OCI-LY3 (cell line): Measurements from ENCODE around the gene MTMR8.
"Not testable (repeated sequence)": the region's sequence is repeated elsewhere in the genome, so short reads cannot be mapped to it uniquely, and the experiment has no call there.

Experiments used
- H2AFZ ChIP-seq: fragments of 200-600, 300-600 bp; shearing (Covaris generic); 2 replicates; pipeline ENCODE4 v1.6.0; 2014; ENCODE audit warnings: antibody characterized with exemption, low read depth, low read length
- H3K27ac ChIP-seq: fragments of 200-600, 300-600 bp; sonication (generic); 2 replicates; pipeline ENCODE4 v1.5.1; 2014; ENCODE audit warnings: mild to moderate bottlenecking, low read length, moderate library complexity, mixed read lengths
- H3K27me3 ChIP-seq: fragments of 200-600, 300-600 bp; sonication (generic); 2 replicates; pipeline ENCODE4 v1.6.1; 2014; ENCODE audit warnings: low read depth, low read length, mixed read lengths
- H3K36me3 ChIP-seq: fragments of 200-600, 300-600 bp; sonication (generic); replicated peaks from 2 replicates; pipeline ENCODE3; 2014; ENCODE audit warnings: low read depth, low read length, mixed read lengths
- H3K4me1 ChIP-seq: fragments of 300-600, 200-600 bp; sonication (generic); 2 replicates; pipeline ENCODE4 v1.6.1; 2014; ENCODE audit warnings: low read length, mixed read lengths
- H3K4me2 ChIP-seq: fragments of 200-600, 300-600 bp; sonication (generic); 2 replicates; pipeline ENCODE4 v1.6.1; 2014; ENCODE audit warnings: low read length, mixed read lengths
- H3K4me3 ChIP-seq: fragments of 300-600, 200-600 bp; sonication (generic); 2 replicates; pipeline ENCODE4 v1.5.1; 2014; ENCODE audit warnings: antibody characterized with exemption, mild to moderate bottlenecking, low read length, moderate library complexity
- H3K79me2 ChIP-seq: fragments of 300-600, 200-600 bp; shearing (Covaris generic); 2 replicates; pipeline ENCODE4 v1.6.1; 2014; ENCODE audit warnings: mild to moderate bottlenecking, low read length, mixed read lengths
- H3K9ac ChIP-seq: fragments of 300-600, 200-600 bp; shearing (Covaris generic); 2 replicates; pipeline ENCODE4 v1.6.0; 2014; ENCODE audit warnings: mild to moderate bottlenecking, low read length, moderate library complexity
- H3K9me3 ChIP-seq: fragments of 200-600, 300-600 bp; shearing (Covaris generic); 2 replicates; pipeline ENCODE4 v1.6.1; 2014; ENCODE audit warnings: low read length, mixed read lengths; ENCODE audit not compliant: insufficient read depth
- H4K20me1 ChIP-seq: fragments of 200-600, 300-600 bp; sonication (generic); 2 replicates; pipeline ENCODE4 v1.6.1; 2016; ENCODE audit warnings: low read length, mixed read lengths; ENCODE audit not compliant: insufficient read depth
- EZH2phosphoT487 ChIP-seq: fragments of 200-600 bp; shearing (Covaris generic); IDR thresholded peaks from 2 replicates; pipeline ENCODE4 v1.6.1; 2018; ENCODE audit warnings: antibody characterized with exemption, mixed run types, low read depth
- TF ChIP-seq, protein P1 (sequence below): fragments of 200-600, 300-600 bp; sonication (generic); IDR thresholded peaks from 2 replicates; pipeline ENCODE4 v1.5.1; 2014; ENCODE audit warnings: antibody characterized with exemption, low read length, low read depth

Gene MTMR8

DNA sequence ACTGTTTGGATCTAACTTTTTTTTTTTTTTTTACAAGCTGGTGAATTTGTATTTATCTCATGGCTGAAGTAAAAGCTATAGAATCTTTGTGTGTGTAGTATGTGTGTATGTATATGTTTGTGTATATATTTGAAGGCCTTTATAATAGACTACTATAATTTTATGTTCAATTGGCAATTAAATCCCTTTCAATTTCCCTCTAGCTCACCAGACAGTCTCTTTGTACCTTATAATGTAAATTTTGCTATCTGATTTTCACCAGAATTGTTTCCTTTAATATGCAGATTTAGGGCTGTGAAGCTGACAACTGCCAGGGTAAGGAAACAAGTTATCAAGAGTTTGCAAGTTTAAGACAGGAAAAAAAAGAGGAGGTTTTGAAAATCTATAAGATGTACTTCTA lies 33.1 kb upstream of the MTMR8 start:
- Histone ChIP-seq H3K4me2 (no peak overlapping the region), H3K36me3 (no peaks in the 10 kb centered on the region), H3K4me1 (peaks cover 14% of the 10 kb centered on the region), H3K9me3 (no peaks in the 10 kb centered on the region), H2AFZ (0 out of 2 replicates have a peak overlapping the region, but pooled peaks have one; percentile 23), H3K27me3 (no peaks in the 10 kb centered on the region), H3K4me3 (no peak overlapping the region), H3K79me2 (no peaks in the 10 kb centered on the region), H3K9ac (no peak overlapping the region), H3K27ac (no peak overlapping the region), H4K20me1 (no peaks in the 10 kb centered on the region)
- TF ChIP-seq, protein P1, sequence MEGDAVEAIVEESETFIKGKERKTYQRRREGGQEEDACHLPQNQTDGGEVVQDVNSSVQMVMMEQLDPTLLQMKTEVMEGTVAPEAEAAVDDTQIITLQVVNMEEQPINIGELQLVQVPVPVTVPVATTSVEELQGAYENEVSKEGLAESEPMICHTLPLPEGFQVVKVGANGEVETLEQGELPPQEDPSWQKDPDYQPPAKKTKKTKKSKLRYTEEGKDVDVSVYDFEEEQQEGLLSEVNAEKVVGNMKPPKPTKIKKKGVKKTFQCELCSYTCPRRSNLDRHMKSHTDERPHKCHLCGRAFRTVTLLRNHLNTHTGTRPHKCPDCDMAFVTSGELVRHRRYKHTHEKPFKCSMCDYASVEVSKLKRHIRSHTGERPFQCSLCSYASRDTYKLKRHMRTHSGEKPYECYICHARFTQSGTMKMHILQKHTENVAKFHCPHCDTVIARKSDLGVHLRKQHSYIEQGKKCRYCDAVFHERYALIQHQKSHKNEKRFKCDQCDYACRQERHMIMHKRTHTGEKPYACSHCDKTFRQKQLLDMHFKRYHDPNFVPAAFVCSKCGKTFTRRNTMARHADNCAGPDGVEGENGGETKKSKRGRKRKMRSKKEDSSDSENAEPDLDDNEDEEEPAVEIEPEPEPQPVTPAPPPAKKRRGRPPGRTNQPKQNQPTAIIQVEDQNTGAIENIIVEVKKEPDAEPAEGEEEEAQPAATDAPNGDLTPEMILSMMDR: no peak
- TF ChIP-seq EZH2phosphoT487: no peak

DNA sequence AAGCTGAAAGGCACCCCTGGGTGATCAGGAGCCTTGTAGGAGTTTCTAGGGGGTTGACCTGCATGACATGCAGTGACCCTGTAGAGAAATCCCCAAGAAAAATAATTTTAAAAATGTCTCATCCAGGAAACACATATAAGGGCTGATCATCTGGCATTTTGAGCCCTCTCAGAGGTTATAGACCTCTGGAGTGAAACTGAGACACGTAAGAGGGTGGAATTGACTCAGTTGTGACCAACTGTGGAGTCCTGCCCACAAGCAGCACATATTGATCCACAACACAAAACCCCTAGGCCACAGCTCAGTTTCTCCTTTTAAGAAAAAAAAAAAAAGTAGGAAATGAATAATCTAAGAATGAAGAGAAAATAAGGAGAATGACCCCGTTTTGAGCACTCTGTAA lies 32.5 kb upstream of the MTMR8 start:
- Histone ChIP-seq H2AFZ (0 out of 2 replicates have a peak overlapping the region, but pooled peaks have one; percentile 23), H3K4me2 (peak overlapping the region; percentile 7; the same call in 1 of the 2 replicates), H4K20me1 (no peaks in the 10 kb centered on the region), H3K27me3 (no peaks in the 10 kb centered on the region), H3K9me3 (no peaks in the 10 kb centered on the region), H3K36me3 (no peaks in the 10 kb centered on the region), H3K4me3 (no peak overlapping the region), H3K27ac (no peak overlapping the region), H3K79me2 (no peaks in the 10 kb centered on the region), H3K4me1 (peaks cover 14% of the 10 kb centered on the region), H3K9ac (no peak overlapping the region)
- TF ChIP-seq, protein P1: no peak
- no peak for TF ChIP-seq EZH2phosphoT487

GRCh38 chrX:64427281-64427680 lies 32.0 kb upstream of the MTMR8 start:
- no peak overlapping the region for H3K27ac ChIP-seq
- H3K9me3 ChIP-seq: no peaks in the 10 kb centered on the region
- H4K20me1 ChIP-seq: no peaks in the 10 kb centered on the region
- H3K9ac ChIP-seq: no peak overlapping the region
- no peaks in the 10 kb centered on the region for H3K79me2 ChIP-seq
- no peak overlapping the region for H3K4me3 ChIP-seq
- H3K36me3 ChIP-seq: no peaks in the 10 kb centered on the region
- no peak overlapping the region for H3K4me2 ChIP-seq
- H3K27me3 ChIP-seq: no peaks in the 10 kb centered on the region
- H2AFZ ChIP-seq: no peak overlapping the region
- no peak for TF ChIP-seq EZH2phosphoT487
- TF ChIP-seq, protein P1: no peak
- peaks cover 14% of the 10 kb centered on the region for H3K4me1 ChIP-seq

DNA sequence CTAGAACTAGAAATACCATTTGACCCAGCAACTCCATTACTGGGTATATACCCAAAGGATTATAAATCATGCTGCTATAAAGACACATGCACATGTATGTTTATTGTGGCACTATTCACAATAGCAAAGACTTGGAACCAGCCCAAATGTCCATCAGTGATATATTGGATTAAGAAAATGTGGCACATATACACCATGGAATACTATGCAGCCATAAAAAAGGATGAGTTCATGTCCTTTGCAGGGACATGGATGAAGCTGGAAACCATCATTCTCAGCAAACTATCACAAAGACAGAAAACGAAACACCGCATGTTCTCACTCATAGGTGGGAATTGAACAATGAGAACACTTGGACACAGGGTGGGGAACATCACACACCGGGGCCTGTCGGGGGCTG lies 14.5 kb upstream of the MTMR8 start:
- H3K4me2 ChIP-seq, H3K79me2 ChIP-seq, H3K9me3 ChIP-seq, H3K27me3 ChIP-seq, H3K4me1 ChIP-seq, H3K27ac ChIP-seq, H4K20me1 ChIP-seq, H3K4me3 ChIP-seq, H2AFZ ChIP-seq, H3K9ac ChIP-seq, H3K36me3 ChIP-seq: not testable (repeated sequence)

DNA sequence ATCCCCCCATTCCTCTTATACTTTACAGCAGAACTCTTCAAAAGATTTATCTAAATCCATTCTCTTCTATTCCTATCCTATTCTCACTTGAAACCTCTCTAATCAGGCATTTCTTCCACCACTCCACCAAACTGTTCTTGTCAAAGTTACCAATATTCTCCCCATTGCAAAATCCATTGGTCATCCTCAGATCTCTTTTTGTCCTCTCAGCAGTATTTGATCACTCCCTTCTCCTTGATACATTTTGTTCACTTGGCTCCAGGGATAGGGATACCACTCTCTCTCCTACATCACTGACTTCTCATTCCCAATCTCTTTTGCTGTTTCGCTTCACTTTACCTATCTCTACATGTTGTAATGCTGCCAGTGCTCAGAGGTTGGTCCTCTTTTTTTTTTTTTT lies 2.8 kb upstream of the MTMR8 start:
- no peak for TF ChIP-seq EZH2phosphoT487
- TF ChIP-seq, protein P1: no peak
- no peaks in the 10 kb centered on the region for H3K36me3 ChIP-seq
- no peak overlapping the region for H3K4me2 ChIP-seq
- H3K27ac ChIP-seq: no peak overlapping the region
- H4K20me1 ChIP-seq: no peaks in the 10 kb centered on the region
- H3K9ac ChIP-seq: no peak overlapping the region
- peaks cover 5% of the 10 kb centered on the region for H3K4me1 ChIP-seq
- H3K79me2 ChIP-seq: no peaks in the 10 kb centered on the region
- no peaks in the 10 kb centered on the region for H3K27me3 ChIP-seq
- no peaks in the 10 kb centered on the region for H3K9me3 ChIP-seq
- H3K4me3 ChIP-seq: no peak overlapping the region
- no peak overlapping the region for H2AFZ ChIP-seq
